H1 (cell line): ENCODE data around the gene OPCML.

ENCODE experiments used
- BCL11A ChIP-seq, 2 experiments: IDR thresholded peaks; one replicate each; pipeline ENCODE4 v1.6.1; 2011; ENCODE audit warnings: low read depth in 2 of 2, low read length in 2 of 2, mild to moderate bottlenecking in 2 of 2
- CBX5 ChIP-seq: fragments of 300-800, 300-1000 bp; sonication (generic); IDR thresholded peaks from 2 replicates; pipeline ENCODE4 v1.7.1; 2016; ENCODE audit warnings: antibody characterized with exemption, low read length, low read depth
- CBX8 ChIP-seq: fragments of 300-800, 300-1000 bp; sonication (generic); IDR thresholded peaks from 2 replicates; pipeline ENCODE4 v1.7.1; 2016; ENCODE audit warnings: low read depth, low read length, borderline replicate concordance
- CHD2 ChIP-seq: IDR thresholded peaks from 2 replicates; pipeline ENCODE4 v1.6.1; 2012; ENCODE audit warnings: low read length, improper control_type of control experiment
- CTCF ChIP-seq, 3 experiments: IDR thresholded peaks; 1 replicate in 2 of 3; 2 replicates in 1 of 3; pipeline versions ENCODE4 v1.5.1 to v1.6.1; 2011; ENCODE audit warnings: low read length in 3 of 3, mild to moderate bottlenecking in 3 of 3, inconsistent platforms in 2 of 3, low read depth in 1 of 3, moderate library complexity in 1 of 3; ENCODE audit not compliant: insufficient read depth in 1 of 3; ENCODE audit errors: control extremely low read depth in 1 of 3
- EP300 ChIP-seq, 2 experiments: IDR thresholded peaks; 1 replicate in 1 of 2; 2 replicates in 1 of 2; pipeline ENCODE4 v1.6.1; 2011 to 2012; ENCODE audit warnings: low read depth in 2 of 2, low read length in 2 of 2, mild to moderate bottlenecking in 2 of 2, borderline replicate concordance in 1 of 2, inconsistent platforms in 1 of 2, moderate library complexity in 1 of 2
- NRF1 ChIP-seq: IDR thresholded peaks from 2 replicates; pipeline ENCODE4 v1.6.1; 2011; ENCODE audit warnings: mild to moderate bottlenecking, low read depth, low read length, improper control_type of control experiment
- RAD21 ChIP-seq, 2 experiments: IDR thresholded peaks in 1 of 2; conservative IDR thresholded peaks in 1 of 2; 2 replicates each; pipeline ENCODE4 v1.6.1; 2011; ENCODE audit warnings: low read depth in 2 of 2, low read length in 2 of 2, improper control_type of control experiment in 1 of 2, inconsistent platforms in 1 of 2, mild to moderate bottlenecking in 1 of 2, moderate library complexity in 1 of 2
- SUZ12 ChIP-seq: fragments of 200-600 bp; sonication (generic); IDR thresholded peaks from 2 replicates; pipeline ENCODE4 v1.6.1; 2012; ENCODE audit warnings: mild to moderate bottlenecking, inconsistent platforms, low read length, moderate library complexity, mixed read lengths

DNA sequence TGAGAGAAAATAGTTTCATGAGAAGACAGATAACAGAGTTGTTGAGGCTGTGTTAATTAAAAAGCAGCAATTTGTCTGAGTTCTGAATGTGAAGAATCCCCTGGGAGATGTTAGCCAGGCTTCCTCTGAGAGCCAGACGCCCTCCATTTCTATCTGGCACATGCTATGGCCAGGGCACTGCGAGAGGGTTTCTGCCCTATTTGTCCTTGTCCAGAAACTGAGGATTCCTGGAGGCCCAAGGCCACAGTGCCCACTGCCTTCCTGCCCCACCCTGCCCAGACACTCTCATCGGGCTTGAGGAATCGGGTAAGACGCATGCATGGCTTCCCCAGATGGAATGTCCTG is 484.6 kb downstream of the OPCML start:
- no peak for TF ChIP-seq RAD21 (IDR thresholded peaks at IDR 0.05 in 1 of 2, conservative IDR thresholded peaks at IDR 0.05 in 1 of 2; ENCODE audit: low read depth in 2 of 2, low read length in 2 of 2)
- TF ChIP-seq CBX5, result no peak
- TF ChIP-seq NRF1, result no peak
- no peak for TF ChIP-seq CTCF (IDR thresholded peaks at IDR 0.05; ENCODE audit: control extremely low read depth in 1 of 3, insufficient read depth in 1 of 3, low read depth in 1 of 3, low read length in 3 of 3)
- TF ChIP-seq CBX8, result no peak
- no peak for TF ChIP-seq SUZ12
- no peak for TF ChIP-seq EP300 (IDR thresholded peaks at IDR 0.05; ENCODE audit: borderline replicate concordance in 1 of 2, low read depth in 2 of 2, low read length in 2 of 2)
- TF ChIP-seq CHD2, result no peak
- no peak for TF ChIP-seq BCL11A (IDR thresholded peaks at IDR 0.05; ENCODE audit: low read depth in 2 of 2, low read length in 2 of 2)
